HG03095 (cell line): ENCODE results near the gene TMEM221.
A peak's percentile ranks its signal among the peaks of the same experiment; 100 is the strongest.

Source experiments
- ATAC-seq: cut with Tn5 transposase; IDR thresholded peaks from one replicate; pipeline ENCODE4 v1.9.1; 2021; ENCODE audit warnings: moderate library complexity; ENCODE audit not compliant: unreplicated experiment

The TMEM221 gene

DNA sequence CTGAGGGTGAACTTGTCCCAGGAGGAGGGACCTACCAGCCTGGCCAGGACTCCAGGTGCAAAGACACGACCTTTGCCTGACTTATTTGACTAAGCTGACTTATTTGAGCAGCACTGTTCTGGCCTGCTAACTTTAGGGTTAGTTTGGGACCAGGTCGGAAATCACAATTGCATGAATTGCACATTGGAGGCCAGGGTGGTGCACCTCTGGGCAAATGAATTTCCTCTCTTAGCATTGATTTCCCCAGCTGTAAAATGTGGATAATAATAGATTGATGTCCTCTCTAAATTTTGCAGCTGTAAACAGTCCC, 41.6 kb downstream of the TMEM221 start:
- ATAC-seq = no peak

DNA sequence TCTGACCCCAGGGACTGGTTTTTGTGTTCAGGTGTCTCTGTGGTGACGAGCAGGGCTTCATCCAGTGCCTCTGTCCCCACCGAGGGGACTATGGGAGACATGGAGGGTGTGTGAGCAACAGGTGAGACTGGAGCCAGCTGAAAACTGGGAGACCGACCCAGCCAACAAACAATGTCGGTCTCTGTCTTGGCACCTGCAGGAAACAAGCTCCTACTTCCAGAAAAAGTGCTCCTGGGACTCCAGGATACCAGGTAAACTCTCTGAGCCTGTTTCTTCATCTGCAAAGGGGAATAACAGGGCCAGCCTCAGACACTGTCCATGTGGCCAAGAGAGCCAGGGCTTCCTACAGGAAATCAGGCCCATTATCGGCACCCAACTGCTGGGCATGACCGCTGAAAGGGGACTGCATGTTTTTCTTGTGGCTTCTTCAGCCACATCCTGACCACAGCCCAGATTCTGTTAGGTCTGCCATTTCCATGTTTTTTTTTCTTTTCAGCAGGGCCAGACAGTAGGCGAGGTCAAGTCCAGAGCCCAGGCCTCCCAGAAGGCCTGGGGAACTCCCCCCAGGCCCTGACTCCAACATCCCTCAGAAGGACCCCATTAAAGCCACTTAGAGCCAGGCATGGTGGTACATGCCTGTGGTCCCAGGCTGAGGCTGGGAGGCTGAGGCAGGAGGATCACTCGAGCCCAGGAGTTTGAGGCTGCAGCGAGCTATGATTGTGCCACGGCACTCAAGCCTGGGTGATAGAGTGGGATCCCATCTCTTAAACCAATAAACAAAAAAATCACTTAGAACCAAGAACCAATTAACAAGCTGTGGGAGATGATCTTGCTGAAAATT, 42.2 kb downstream of the TMEM221 start:
- peak; percentile 13 for ATAC-seq

DNA sequence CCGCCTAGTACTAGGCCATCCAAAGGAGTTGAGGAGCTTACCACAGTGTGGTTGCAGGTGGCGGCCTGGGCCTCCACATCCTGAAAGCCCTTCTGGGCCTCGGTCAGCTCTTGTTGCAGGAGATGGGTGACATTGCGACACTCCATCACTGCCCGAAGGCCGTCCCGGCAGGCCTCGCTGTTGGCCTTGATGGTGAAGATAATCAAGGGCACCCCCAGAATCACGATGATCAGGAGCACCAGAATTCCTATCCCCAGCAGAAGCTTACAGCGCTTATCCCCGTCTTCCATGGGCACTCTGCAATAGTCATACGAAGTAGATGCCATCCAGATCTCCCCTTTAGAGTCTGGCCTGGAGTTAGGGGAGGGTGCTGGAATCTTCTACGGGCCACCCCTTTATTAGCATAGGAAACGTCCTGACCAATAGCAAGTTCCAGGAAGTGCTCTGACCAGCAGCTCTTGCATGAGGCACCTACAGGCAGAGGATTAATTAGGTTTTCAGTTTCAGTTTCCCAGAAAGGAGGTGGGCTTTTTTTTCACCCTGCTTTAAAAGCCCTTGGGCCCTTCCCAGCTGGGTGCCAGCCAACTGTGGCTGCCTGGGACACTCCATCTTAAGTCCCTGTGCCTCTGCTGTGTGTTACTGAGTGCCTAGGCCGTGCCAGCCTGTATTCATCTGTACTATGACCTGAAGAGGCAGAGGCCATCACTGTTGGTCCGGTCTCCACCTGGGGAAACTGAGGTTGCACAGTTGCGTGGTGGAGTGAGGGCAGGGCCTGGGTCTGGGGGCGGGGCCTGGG, 43.0 kb downstream of the TMEM221 start, which contains the start of gene BST2:
Gene BST2 (minus strand): TSS at position 381 of the 796 bp plus-strand sequence. CDS start 55 bp downstream, at position 326.
- peak; percentile 76 for ATAC-seq

DNA sequence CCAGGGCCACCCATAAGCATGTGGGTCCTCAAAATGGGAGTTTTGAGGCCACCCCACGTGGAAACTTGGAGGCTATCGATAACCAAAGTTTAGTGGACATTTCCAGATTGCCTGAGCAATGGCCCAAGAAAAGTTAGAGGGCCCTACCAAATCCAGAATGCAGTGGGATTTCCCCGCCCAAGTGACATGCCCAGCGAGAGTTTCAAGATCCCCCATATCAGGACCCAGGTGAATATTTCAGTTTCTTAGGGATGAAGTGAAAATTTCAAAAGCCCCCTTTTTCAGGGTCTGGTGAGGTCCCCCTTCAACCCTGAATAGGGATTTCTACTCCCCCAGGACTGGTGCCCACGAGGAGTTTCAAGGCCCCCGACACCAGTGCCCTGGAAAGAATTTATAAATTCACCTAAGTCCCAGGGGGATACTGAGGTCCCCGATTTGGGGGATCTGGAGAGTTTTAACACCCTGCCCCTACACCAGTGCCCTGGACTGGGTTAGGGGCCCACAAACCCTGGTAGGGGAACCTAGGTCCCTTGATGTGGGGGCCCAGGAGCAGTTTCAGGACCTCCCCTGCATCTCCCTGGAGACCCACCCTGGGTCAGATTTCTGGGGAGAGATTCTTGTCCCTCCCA, 43.7 kb downstream of the TMEM221 start:
- ATAC-seq = no peak

DNA sequence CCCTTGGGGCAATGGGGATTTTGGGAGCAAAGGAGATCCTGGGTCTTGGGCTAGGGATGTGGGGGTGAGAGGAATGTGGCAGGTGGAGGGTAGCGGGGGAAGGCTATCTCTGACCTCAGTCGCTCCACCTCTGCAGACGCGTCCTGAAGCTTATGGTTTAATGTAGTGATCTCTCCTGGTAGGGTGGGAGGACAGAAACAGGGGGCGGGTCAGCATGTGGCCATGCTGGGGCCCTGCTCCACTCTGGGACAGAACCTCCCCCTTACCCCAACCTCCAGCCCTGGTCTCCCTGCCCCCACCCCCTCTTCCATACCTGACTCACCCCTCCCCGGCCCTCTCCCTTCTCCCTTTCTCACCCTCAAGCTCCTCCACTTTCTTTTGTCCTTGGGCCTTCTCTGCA, 44.5 kb downstream of the TMEM221 start:
- ATAC-seq = no peak

DNA sequence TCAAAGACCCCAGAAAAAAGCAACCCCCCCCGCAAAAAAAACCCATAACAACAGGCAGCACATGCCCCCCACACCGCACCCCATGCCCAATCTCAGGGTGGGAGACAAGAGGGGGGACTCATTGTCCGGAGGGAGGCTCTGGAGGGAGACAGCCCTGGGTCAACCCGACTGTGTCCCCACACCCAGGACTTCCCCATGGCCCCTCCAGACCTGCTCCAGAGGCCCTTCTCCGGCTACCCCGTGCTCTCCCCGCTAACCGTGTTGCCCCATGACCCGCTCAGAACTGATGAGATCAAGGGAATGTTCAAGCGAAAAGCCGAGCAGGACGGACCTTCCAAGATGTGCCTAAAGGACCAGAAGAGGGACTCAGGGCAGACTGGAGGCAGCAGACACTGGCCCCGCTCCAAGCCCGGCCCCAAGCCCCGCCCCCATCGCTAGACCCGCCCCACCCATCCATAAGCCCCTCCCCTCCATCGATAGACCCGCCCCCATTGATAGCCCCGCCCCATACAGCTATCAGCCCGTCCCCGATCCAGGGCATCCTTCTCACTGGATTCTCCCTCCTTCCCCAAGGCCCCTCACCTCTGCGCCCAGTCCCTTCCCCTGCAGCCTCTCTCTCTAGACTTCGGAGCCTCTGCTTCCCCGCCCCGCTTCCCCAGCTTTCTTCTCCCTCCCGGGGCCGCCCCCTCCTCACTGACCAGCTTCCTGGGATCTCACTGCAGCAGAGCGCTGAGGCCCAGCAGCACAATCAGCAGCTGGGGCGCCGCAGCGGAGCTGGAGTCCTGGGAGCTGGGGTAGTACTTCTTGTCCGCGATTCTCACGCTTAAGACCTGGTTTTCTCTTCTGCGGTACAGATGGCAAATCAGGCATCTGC, 45.2 kb downstream of the TMEM221 start:
- no peak for ATAC-seq

DNA sequence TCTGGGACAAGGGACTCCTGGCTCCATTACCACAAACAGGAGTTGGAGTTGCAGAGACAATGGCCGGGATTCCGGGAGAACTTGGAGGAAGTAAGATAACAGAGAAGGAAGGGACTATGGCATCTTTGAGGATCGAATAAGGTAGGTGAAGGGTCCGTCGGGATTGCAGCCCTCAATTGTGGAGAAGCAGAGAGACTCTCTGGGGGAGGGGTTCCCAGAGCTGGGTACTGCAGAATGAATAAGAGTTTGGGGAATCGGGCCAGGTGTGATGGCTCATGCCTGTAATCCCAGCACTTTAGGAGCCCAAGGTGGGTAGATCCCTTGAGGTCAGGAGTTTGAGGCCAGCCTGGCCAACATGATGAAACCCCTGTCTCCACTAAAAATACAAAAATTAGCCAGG, 46.8 kb downstream of the TMEM221 start:
- ATAC-seq = no peak

DNA sequence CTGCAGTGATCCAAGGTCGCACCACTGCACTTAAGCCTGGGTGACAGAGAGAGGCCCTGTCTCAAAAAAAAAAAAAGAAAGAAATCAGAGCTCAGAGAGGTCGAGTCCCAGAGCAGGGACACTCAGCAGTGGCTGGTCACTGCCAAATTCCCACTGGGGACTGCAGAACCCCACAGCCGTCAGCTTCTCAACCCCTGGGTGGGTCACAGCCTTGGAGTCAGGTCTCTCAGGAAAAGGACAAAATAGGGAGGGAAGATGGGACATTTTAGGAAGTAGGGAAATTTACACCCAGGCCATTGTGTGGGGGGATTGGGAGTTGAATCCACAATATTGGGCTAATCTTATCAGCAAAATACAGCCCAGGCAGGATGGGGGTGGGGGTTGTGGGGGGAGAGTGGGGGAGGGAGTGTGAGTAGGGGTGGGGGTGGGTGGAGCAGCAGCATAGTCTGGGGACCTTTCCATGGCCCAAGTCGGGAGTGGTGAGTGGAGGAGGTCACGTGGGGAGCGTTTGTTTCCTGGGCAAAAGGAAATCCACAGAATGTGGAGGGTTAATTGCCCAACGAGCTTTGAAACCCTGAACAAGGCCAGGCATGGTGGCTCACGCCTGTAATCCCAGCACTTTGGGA, 49.5 kb downstream of the TMEM221 start:
- no peak for ATAC-seq

DNA sequence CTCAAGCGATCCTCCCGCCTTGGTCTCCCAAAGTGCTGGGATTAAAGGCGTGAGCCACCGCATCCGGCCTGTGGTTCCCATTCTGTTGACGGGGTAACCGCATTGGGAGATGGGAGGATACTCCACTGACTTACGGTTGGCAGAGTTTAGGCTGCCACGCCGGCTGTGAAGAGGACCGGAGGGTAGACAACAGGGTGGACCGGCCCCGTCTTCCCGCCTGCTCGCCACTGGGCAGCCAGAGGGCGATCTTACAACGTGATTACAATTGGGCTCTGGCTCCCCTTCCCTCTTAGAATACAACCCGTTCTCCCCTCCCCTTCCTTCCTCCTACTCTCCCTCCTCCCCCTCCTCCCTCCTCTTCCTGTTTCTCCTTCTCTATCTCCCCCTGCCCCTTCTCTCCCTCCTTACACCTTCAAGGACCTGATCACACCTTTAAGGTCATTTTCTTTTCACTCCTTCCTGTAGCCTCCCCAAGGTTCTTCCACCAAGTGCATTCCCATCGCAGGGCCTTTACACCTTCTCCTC, 53.5 kb downstream of the TMEM221 start:
- no peak for ATAC-seq

DNA sequence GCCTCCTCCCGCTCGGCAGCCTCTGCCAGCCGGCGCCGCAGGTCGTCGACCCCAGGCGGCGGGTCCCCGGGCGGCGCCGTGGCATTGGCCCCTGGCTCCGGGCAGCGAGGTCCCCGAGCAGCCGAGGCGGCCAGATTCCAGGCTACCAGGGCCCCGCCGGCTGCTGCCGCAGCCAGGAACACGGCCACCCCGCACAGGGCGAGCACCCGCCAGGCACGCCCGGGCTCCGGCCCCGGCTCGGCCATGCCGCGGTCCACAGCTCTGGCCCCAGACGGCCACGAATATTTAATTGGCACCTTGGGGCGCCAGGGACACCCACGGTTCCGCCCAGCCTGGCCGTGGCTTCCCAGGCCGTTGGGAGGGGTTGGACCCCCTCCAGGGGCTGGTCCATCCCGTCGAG, 54.6 kb downstream of the TMEM221 start, which contains the start of gene CCDC194:
Gene CCDC194 (minus strand): TSS at position 283 of the 400 bp plus-strand sequence. CDS start 38 bp downstream, at position 245.
- no peak for ATAC-seq

DNA sequence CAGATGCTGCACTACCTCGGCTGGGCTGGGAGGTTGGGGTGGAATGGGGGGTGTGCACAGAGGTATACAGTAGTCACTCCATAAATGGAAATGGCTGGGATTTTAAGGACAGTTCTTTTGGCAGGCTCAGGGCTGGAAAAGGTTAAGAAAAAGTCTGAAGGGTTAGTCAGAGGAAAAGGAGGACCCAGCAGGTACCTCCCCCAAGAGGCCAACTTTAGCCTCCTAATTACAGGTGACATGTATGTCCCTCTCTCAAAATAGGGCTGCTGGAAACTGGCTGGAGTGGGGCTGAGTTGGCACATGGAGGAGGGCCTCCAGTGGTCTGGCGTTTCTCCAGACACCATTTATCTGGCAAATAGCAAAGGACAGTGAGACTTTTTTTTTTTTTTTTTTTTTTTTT, 55.5 kb downstream of the TMEM221 start:
- no peak for ATAC-seq

DNA sequence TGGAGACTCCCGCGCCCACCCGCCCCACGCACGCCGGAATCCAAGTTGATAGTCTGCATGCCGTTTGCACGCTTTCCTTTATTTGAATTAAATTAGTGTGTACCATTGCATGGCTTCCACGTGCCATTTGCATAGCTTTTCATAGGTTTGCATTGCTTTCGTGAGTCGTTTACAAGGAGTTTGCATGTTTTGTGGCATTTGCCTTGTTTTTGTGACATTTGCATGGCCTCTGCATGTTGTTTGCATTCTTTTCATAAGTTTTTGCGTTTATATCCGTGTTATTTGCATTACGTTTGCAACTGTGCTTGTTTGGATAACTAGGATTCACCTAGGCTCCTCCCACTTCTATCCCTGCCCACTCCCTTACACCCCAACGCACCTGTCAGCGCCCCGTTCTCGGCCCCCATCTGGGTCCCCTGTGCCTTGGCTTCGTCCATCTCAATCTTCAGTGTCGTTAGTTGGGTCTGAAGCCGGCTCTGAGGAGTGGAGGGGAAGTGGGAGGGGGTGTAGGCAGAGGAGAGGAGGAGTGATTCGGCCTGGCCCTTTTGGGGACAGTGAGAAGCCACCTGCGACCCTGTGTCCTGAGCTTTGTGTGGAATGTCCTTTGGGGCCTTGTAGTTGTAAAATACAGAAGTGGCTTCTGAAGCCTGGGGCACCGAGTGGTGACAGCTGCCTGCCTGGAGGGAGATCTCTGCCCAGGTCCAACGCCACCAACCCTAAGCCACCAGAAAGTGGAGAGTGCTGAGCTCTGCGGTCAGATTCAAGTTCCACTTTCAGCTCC, 56.9 kb downstream of the TMEM221 start:
- ATAC-seq = no peak

DNA sequence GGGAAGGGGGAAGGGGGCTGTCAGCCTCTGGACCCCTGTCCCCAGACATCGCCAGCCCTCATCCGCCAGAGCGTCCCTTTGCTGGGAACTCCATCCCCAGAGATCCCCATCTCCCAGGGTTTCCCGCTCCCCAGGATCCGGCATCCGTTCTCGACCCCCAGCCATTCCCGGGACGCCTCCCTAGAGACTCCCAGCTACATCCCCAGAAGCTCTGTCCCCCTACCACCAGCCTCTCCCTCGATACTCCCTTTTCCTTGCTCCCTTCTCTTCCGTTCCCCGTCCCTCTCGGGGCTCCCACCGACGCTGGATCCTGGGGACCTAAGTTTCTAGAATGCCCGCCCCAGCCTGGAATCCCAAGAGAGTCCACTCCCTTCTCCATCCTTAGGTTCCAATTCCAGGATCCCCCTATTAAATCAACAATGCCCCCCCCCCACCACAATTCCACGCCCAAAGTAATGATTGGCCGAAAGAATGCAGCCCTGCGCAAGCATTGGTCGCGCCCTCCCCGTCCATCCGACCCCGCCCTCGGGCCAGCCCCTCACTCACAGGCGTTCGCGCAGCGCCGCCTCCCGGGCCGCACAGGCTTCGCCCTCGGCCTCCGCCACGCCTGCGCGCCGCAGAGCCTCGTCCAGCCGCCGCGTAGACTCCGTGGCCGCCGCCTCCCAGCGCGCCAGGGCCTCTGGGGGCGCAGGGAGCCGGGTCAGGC, 57.6 kb downstream of the TMEM221 start:
- ATAC-seq = peak; percentile 76

DNA sequence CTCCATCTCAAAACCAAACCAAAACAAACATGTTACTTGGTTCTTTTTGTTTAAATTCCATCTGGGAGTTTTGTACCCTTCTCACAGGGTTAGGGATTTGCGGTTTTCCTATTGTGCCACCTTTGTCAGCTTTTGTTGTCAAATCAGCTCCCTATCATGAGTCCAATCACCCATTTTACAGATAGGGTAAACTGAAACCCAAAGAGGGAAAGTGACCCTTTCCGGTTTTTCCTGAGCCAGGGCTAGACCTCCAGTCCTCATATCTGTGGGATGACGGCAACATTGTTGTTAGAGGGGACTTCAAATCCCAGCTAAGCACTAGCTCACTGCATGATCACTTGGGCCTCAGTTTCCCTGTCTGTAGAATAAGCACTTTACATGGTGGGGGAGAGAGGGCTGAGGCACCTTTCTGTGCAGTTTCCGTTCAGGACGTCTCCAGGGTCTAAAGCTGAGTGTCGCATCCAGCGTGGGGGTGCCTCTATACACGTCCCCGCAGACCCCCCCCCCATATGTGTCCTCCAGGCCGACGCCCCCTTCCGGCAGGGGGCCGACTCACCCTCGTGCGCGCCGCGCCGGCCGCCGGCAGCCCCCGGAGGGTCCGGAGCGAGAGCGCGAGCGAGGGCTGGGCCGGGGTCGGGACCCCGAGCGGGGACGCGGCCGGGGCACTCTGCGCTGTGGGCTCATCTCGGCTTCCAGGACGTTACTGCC, 58.4 kb downstream of the TMEM221 start:
- ATAC-seq = no peak

DNA sequence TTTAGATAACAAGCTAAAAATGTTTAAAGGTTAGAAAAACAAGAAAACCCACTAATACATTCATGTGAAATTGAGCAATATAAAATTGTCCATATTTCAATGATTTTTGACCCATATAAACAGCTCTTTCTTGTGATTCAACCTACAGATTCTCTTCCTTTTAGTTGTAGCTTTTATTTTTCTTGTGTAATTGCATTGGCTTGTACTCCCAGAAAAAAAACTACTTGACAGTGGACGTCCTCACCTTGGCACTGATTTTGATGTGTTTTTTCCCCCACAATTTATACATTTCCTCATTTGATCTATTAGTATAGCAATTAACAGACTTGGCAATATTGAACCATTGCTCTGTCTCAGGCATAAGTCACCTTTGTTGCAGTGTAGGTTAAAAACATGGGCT, 59.2 kb downstream of the TMEM221 start:
- no peak for ATAC-seq

DNA sequence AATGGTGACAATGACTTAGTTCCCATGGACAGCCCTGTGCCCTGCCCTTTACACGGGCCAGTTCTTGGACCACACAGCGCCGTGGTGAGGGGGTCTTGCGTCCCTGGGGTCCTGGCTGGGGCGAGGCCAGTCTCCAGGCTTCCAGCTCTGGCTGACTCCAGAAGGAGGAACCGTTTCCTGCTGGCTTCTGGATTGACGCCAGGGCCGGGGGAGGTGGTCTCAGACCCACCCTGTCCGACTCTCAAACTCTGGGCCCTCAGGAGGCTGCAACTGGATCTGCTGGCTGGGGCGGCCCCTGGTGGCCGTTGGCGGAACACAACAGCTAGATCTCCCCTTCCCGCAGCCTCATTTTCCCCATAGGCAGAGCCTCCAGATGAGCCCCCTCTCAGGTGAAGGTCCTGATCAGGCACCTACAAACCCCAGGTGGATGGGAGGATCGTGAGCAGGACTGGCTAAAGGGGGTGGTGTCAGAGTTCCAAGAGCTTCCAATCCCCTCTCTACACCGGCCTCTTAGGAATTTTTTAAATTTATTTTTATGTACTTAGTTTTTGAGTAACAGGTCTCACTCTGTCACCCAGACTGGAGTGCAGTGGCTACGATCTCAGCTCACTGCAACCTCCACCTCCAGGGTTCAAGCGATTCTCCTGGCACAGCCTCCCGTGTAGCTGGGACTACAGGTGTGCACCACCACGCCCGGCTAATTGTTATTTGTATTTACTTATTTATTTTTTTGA, 62.4 kb downstream of the TMEM221 start:
- ATAC-seq = no peak
